Measurements from ENCODE around the gene ERBB4. TPM values are rescaled to one million over a fixed set of nuclear protein-coding genes. Genes with fewer than 3 reads are reported as not detected.

ERBB4 gene
- total RNA-seq, 4 donors from 2014 or later = 0.09 to 0.67 TPM; not detected in 2

GRCh38 chr2:212337486-212338343 lies 200.9 kb downstream of the ERBB4 start:
- no peak for DNase-seq
- H3K4me1 ChIP-seq = no peaks in the 10 kb centered on the region
- H3K27me3 ChIP-seq = no peaks in the 10 kb centered on the region
- no peaks in the 10 kb centered on the region for H3K9me3 ChIP-seq
- TF ChIP-seq CTCF (IDR thresholded peaks at IDR 0.05) = no peak
- H3K36me3 ChIP-seq = no peaks in the 10 kb centered on the region
- no peak overlapping the region for H3K27ac ChIP-seq
- H3K4me3 ChIP-seq = no peak overlapping the region

GRCh38 chr2:212337036-212337435 lies 201.6 kb downstream of the ERBB4 start:
- no peak overlapping the region for H3K4me3 ChIP-seq
- H3K27ac ChIP-seq = no peak overlapping the region
- H3K36me3 ChIP-seq = no peaks in the 10 kb centered on the region
- TF ChIP-seq POLR2A (IDR thresholded peaks at IDR 0.05) (no peak), CTCF (IDR thresholded peaks at IDR 0.05) (no peak)
- H3K27me3 ChIP-seq = no peaks in the 10 kb centered on the region
- H3K4me1 ChIP-seq = no peaks in the 10 kb centered on the region
- no peaks in the 10 kb centered on the region for H3K9me3 ChIP-seq
- no peak for DNase-seq

- no peaks in the 10 kb centered on the region for H3K9me3 ChIP-seq
- H3K4me3 ChIP-seq = no peak overlapping the region
- no peak for TF ChIP-seq CTCF (IDR thresholded peaks at IDR 0.05)
- no peak for TF ChIP-seq POLR2A (IDR thresholded peaks at IDR 0.05)
- no peak overlapping the region for H3K27ac ChIP-seq
- no peaks in the 10 kb centered on the region for H3K36me3 ChIP-seq
- DNase-seq = no peak
- no peaks in the 10 kb centered on the region for H3K27me3 ChIP-seq
- H3K4me1 ChIP-seq = no peaks in the 10 kb centered on the region
Measured at GRCh38 chr2:212330263-212330662, 208.3 kb downstream of the ERBB4 start.

- Histone ChIP-seq H3K27ac (no peak overlapping the region), H3K4me3 (no peak overlapping the region), H3K27me3 (no peaks in the 10 kb centered on the region), H3K4me1 (no peaks in the 10 kb centered on the region), H3K9me3 (no peaks in the 10 kb centered on the region), H3K36me3 (no peaks in the 10 kb centered on the region)
- DNase-seq = no peak
- TF ChIP-seq POLR2A (IDR thresholded peaks at IDR 0.05) (no peak), CTCF (IDR thresholded peaks at IDR 0.05) (no peak)
Measured at GRCh38 chr2:212328712-212329496, 209.7 kb downstream of the ERBB4 start.

GRCh38 chr2:212328136-212328535 lies 210.5 kb downstream of the ERBB4 start:
- no peaks in the 10 kb centered on the region for H3K36me3 ChIP-seq
- H3K4me1 ChIP-seq = no peaks in the 10 kb centered on the region
- DNase-seq = no peak
- no peak overlapping the region for H3K4me3 ChIP-seq
- no peaks in the 10 kb centered on the region for H3K27me3 ChIP-seq
- no peak overlapping the region for H3K27ac ChIP-seq
- TF ChIP-seq CTCF (IDR thresholded peaks at IDR 0.05) (no peak), POLR2A (IDR thresholded peaks at IDR 0.05) (no peak)
- H3K9me3 ChIP-seq = no peaks in the 10 kb centered on the region

Data from Peyer's patch (tissue), 4 donors.